NB4 (cell line): ENCODE data around the gene KIAA1958.

ENCODE experiments used
- POLR2A ChIP-seq: IDR thresholded peaks from 2 replicates; pipeline ENCODE4 v1.6.1; 2011; ENCODE audit warnings: mild to moderate bottlenecking; ENCODE audit not compliant: insufficient read length; ENCODE audit errors: extremely low read depth
- TF ChIP-seq, protein P1 (sequence below): IDR thresholded peaks from one replicate; pipeline ENCODE4 v1.5.1; 2012; ENCODE audit warnings: low read depth, low read length

GRCh38 chr9:112462855-112463254, 23.8 kb upstream of the KIAA1958 start:
- TF ChIP-seq, protein P1, sequence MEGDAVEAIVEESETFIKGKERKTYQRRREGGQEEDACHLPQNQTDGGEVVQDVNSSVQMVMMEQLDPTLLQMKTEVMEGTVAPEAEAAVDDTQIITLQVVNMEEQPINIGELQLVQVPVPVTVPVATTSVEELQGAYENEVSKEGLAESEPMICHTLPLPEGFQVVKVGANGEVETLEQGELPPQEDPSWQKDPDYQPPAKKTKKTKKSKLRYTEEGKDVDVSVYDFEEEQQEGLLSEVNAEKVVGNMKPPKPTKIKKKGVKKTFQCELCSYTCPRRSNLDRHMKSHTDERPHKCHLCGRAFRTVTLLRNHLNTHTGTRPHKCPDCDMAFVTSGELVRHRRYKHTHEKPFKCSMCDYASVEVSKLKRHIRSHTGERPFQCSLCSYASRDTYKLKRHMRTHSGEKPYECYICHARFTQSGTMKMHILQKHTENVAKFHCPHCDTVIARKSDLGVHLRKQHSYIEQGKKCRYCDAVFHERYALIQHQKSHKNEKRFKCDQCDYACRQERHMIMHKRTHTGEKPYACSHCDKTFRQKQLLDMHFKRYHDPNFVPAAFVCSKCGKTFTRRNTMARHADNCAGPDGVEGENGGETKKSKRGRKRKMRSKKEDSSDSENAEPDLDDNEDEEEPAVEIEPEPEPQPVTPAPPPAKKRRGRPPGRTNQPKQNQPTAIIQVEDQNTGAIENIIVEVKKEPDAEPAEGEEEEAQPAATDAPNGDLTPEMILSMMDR = no peak
- TF ChIP-seq POLR2A = no peak
